CD4-positive, alpha-beta T cell (primary cell): ENCODE results near the gene TOR1AIP1. TPM values are rescaled to one million over a fixed set of nuclear protein-coding genes. Genes with fewer than 3 reads are reported as not detected.

Experiments used
- ATAC-seq: fragments of 200-7000 bp; cut with Tn5 transposase; one replicate; pipeline ENCODE4 v1.10.0; 2022; ENCODE audit warnings: mild to moderate bottlenecking; ENCODE audit not compliant: poor library complexity
- CTCF ChIA-PET: fragments of 350-600 bp; sonication (Branson Sonifier 250); formaldehyde crosslinking; loops from one replicate; lab custom pipeline; 2021; ENCODE audit warnings: antibody characterized with exemption, inconsistent platforms; lab: Charles Lee
- POLR2A ChIA-PET: fragments of 350-600 bp; sonication (Branson Sonifier 250); formaldehyde crosslinking; loops from one replicate; lab custom pipeline; 2021; ENCODE audit warnings: antibody characterized with exemption, inconsistent platforms; lab: Charles Lee
- DNase-seq, 14 experiments: peaks; one replicate each; pipeline ENCODE4 v3.0.0-alpha.2; 2013 to 2020; ENCODE audit warnings: mixed read lengths in 2 of 14
- H3K27ac ChIP-seq, 2 donors: one replicate each; pipeline versions ENCODE4 v1.5.1 to v1.7.0; 2013; ENCODE audit warnings: low read length in 2 of 2, low read depth in 1 of 2, mild to moderate bottlenecking in 1 of 2
- H3K27me3 ChIP-seq, 2 experiments: 1 replicate in 1 of 2; 2 replicates in 1 of 2; pipeline versions ENCODE4 v1.6.1 to v1.7.0; 2013; ENCODE audit warnings: low read length in 2 of 2, control low read depth in 1 of 2, mild to moderate bottlenecking in 1 of 2, moderate library complexity in 1 of 2; ENCODE audit not compliant: insufficient read depth in 2 of 2, control insufficient read depth in 1 of 2
- H3K36me3 ChIP-seq: one replicate; pipeline ENCODE4 v1.6.1; 2013; ENCODE audit warnings: low read length, control low read depth; ENCODE audit not compliant: insufficient read depth
- H3K4me1 ChIP-seq: one replicate; pipeline ENCODE4 v1.6.1; 2013; ENCODE audit warnings: low read length, control low read depth; ENCODE audit not compliant: insufficient read depth
- H3K4me3 ChIP-seq: one replicate; pipeline ENCODE4 v1.5.1; 2013; ENCODE audit warnings: mild to moderate bottlenecking, low read length, moderate library complexity
- H3K9me3 ChIP-seq, 2 experiments: 1 replicate in 1 of 2; 2 replicates in 1 of 2; pipeline versions ENCODE4 v1.6.1 to v1.7.0; 2013; ENCODE audit warnings: low read length in 2 of 2, mild to moderate bottlenecking in 2 of 2, control low read depth in 1 of 2, moderate library complexity in 1 of 2; ENCODE audit not compliant: control insufficient read depth in 1 of 2, insufficient read depth in 1 of 2
- H3K27ac Mint-ChIP-seq: one replicate; pipeline ENCODE4 v1.8.0; 2020; ENCODE audit warnings: mixed read lengths
- H3K27me3 Mint-ChIP-seq: one replicate; pipeline ENCODE4 v1.8.0; 2021; ENCODE audit warnings: mixed read lengths
- H3K36me3 Mint-ChIP-seq: one replicate; pipeline ENCODE4 v1.8.0; 2021; ENCODE audit warnings: low read depth, mixed read lengths
- H3K4me1 Mint-ChIP-seq: one replicate; pipeline ENCODE4 v1.8.0; 2021; ENCODE audit warnings: low read depth, mixed read lengths
- H3K4me3 Mint-ChIP-seq: one replicate; pipeline ENCODE4 v1.8.0; 2020; ENCODE audit warnings: mild to moderate bottlenecking, mixed read lengths
- H3K9me3 Mint-ChIP-seq: one replicate; pipeline ENCODE4 v1.8.0; 2020; ENCODE audit warnings: mixed read lengths
- CTCF ChIP-seq: fragments of 200-600 bp; IDR thresholded peaks from one replicate; pipeline ENCODE4 v1.8.0; 2022; ENCODE audit warnings: antibody characterized with exemption, mild to moderate bottlenecking
- intact Hi-C, 2 experiments: fragments of 100-400 bp; cut with DNase I in 1 of 2; cut with micrococcal nuclease in 1 of 2; formaldehyde crosslinking; loops; one replicate each; pipeline versions ENCODE4 v1.15.1 to v1.9.0; 2023 to 2025; cut with DNase I, micrococcal nuclease
- total RNA-seq, 174 experiments: library from RNA in 2 of 174; stranded (reverse) in 2 of 174; gene quantifications; one replicate each; pipeline ENCODE4 v1.2.3 and lab custom pipeline; 2021 to 2026

The TOR1AIP1 gene
- total RNA-seq, 2 experiments from 2014 or later, result 93.8 to 94.4 TPM

DNA sequence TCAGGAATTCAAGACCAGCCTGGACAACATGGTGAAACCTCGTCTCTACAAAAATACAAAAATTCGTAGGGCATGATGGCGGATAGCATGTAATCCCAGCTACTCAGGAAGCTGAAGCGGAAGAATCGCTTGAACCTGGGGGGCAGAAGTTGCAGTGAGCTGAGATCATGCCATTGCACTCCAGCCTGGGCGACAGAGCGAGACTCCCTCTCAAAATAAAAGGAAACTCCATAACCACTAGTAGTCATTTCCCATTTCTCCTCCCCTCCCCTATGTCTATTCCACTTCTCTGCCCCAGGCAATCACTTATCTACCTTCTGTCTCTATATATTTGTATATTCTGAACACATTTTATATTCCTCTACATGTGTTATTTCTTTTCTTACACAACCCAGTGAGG, 68.6 kb downstream of the TOR1AIP1 start:
- DNase-seq, result no peak
- H3K27me3 Mint-ChIP-seq, result no peaks in the 10 kb centered on the region
- CTCF ChIA-PET, result no interaction called here
- peaks cover 34% of the 10 kb centered on the region for H3K4me1 Mint-ChIP-seq
- H3K36me3 Mint-ChIP-seq, result peaks cover 10% of the 10 kb centered on the region
- H3K4me3 Mint-ChIP-seq, result no peak overlapping the region
- intact Hi-C loops, result loop anchor here (5.0 to 10.0 kb wide), 5 partner anchors 33 to 684 kb away; partner anchors contain the start of genes AXDND1 (in 1 of the 2) and XPR1 (in 1 of the 2)
- no peak for ATAC-seq
- TF ChIP-seq CTCF, result no peak
- peaks cover 17% of the 10 kb centered on the region for H3K4me1 ChIP-seq
- no peaks in the 10 kb centered on the region for H3K9me3 ChIP-seq
- no peak overlapping the region for H3K27ac ChIP-seq
- no peak overlapping the region for H3K27ac Mint-ChIP-seq
- H3K9me3 Mint-ChIP-seq, result no peaks in the 10 kb centered on the region
- no peak overlapping the region for H3K4me3 ChIP-seq
- H3K36me3 ChIP-seq, result no peaks in the 10 kb centered on the region
- POLR2A ChIA-PET, result no interaction called here
- no peaks in the 10 kb centered on the region for H3K27me3 ChIP-seq

- no peak for TF ChIP-seq CTCF
- ChIA-PET CTCF (interaction anchor here (0.6 kb wide), 1 partner anchor 806 kb away, joined by 4 read pairs; no protein-coding TSS in a partner anchor), POLR2A (interaction anchor here (1.0 kb wide), 1 partner anchor 68 kb away, joined by 3 read pairs; no protein-coding TSS in a partner anchor)
- Histone ChIP-seq H3K27ac (peak overlapping the region in 1 of 2 donors; percentile 25), H3K27me3 (no peaks in the 10 kb centered on the region), H3K4me3 (no peak overlapping the region), H3K9me3 (no peaks in the 10 kb centered on the region), H3K36me3 (no peaks in the 10 kb centered on the region), H3K4me1 (peaks cover 17% of the 10 kb centered on the region)
- Mint-ChIP-seq H3K9me3 (no peaks in the 10 kb centered on the region), H3K27ac (peak overlapping the region; percentile 94), H3K27me3 (no peaks in the 10 kb centered on the region), H3K4me3 (peak overlapping the region; percentile 75), H3K36me3 (peaks cover 10% of the 10 kb centered on the region), H3K4me1 (peaks cover 43% of the 10 kb centered on the region)
- intact Hi-C loops, result loop anchor here (5.0 to 10.0 kb wide), 5 partner anchors 34 to 683 kb away; partner anchors contain the start of genes AXDND1 (in 1 of the 2) and XPR1 (in 1 of the 2)
- no peak for ATAC-seq
- peak in 1 of 14 experiments; percentile 7 for DNase-seq
Measured at GRCh38 chr1:179951383-179952144, 69.5 kb downstream of the TOR1AIP1 start.

DNA sequence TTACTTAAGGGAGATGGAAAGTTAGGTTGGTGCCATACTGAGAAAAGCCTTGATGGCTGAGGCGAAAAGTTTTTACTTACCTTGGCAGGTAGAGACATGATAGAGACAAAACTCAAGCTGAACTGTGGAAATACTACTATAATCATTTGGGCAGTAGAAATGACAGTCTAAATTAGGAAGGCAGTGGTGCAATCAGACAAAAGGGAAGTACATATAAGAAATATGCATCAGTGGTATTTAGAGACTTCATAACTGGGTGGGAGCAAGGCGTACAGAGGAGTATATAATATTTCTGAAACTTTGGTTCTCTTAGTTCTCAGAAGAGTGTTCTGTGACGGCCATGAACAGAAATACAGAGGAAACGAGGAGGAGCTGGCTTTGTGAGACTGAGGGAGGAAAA, 70.1 kb downstream of the TOR1AIP1 start:
- ChIA-PET CTCF (interaction anchor here (0.6 to 1.6 kb wide), 2 partner anchors 9 to 806 kb away, joined by 4 read pairs; no protein-coding TSS in a partner anchor), POLR2A (interaction anchor here (1.0 kb wide), 1 partner anchor 69 kb away, joined by 3 read pairs; no protein-coding TSS in a partner anchor)
- H3K27ac ChIP-seq, result peak overlapping the region in 1 of 2 donors; percentile 25
- H3K27me3 ChIP-seq, result no peaks in the 10 kb centered on the region
- H3K9me3 ChIP-seq, result no peaks in the 10 kb centered on the region
- Mint-ChIP-seq H3K36me3 (peaks cover 10% of the 10 kb centered on the region), H3K9me3 (no peaks in the 10 kb centered on the region), H3K27ac (peak overlapping the region; percentile 94), H3K4me3 (peak overlapping the region; percentile 75), H3K27me3 (no peaks in the 10 kb centered on the region), H3K4me1 (peaks cover 49% of the 10 kb centered on the region)
- H3K4me1 ChIP-seq, result peaks cover 17% of the 10 kb centered on the region
- DNase-seq, result peak in 2 of 14 experiments; percentile 4 to 11
- H3K4me3 ChIP-seq, result no peak overlapping the region
- ATAC-seq, result no peak
- intact Hi-C loops, result loop anchor here (5.0 to 10.0 kb wide), 5 partner anchors 35 to 683 kb away; partner anchors contain the start of genes AXDND1 (in 1 of the 2) and XPR1 (in 1 of the 2)
- no peaks in the 10 kb centered on the region for H3K36me3 ChIP-seq
- no peak for TF ChIP-seq CTCF
